SU-DHL-6 (cell line): ENCODE data around the gene IL11.

Source experiments
- H2AFZ ChIP-seq: fragments of 200-600 bp; sonication (generic); 2 replicates; pipeline ENCODE4 v1.6.1; 2014; ENCODE audit warnings: low read depth, mild to moderate bottlenecking, moderate library complexity, mixed read lengths, antibody characterized with exemption, low read length; ENCODE audit not compliant: severe bottlenecking
- H3F3A ChIP-seq: fragments of 200-600 bp; shearing (Covaris generic); 2 replicates; pipeline ENCODE4 v1.6.0; 2016; ENCODE audit warnings: antibody characterized with exemption, mild to moderate bottlenecking; ENCODE audit not compliant: insufficient read depth
- H3K27ac ChIP-seq: fragments of 200-600 bp; sonication (generic); 2 replicates; pipeline ENCODE4 v1.5.1; 2016; ENCODE audit warnings: low read depth, mild to moderate bottlenecking, low read length, moderate library complexity, mixed read lengths
- H3K27me3 ChIP-seq: fragments of 200-600 bp; sonication (generic), shearing (Covaris generic); 2 replicates; pipeline ENCODE4 v1.6.0; 2014; ENCODE audit warnings: mild to moderate bottlenecking, low read length
- H3K36me3 ChIP-seq: fragments of 200-600 bp; sonication (generic); 2 replicates; pipeline ENCODE4 v1.6.1; 2014; ENCODE audit warnings: mild to moderate bottlenecking, low read length, mixed read lengths
- H3K4me2 ChIP-seq: fragments of 300-600, 200-600 bp; shearing (Covaris generic), sonication (generic); 2 replicates; pipeline ENCODE4 v1.6.0; 2014; ENCODE audit warnings: low read length, low read depth, mild to moderate bottlenecking; ENCODE audit not compliant: poor library complexity, severe bottlenecking
- H3K4me3 ChIP-seq: fragments of 200-600 bp; sonication (generic); 2 replicates; pipeline ENCODE4 v1.5.1; 2014; ENCODE audit warnings: antibody characterized with exemption, low read length, mild to moderate bottlenecking, mixed read lengths; ENCODE audit not compliant: insufficient read depth, poor library complexity, severe bottlenecking
- H3K79me2 ChIP-seq: fragments of 200-600 bp; sonication (generic); 2 replicates; pipeline ENCODE4 v1.6.1; 2014; ENCODE audit warnings: mild to moderate bottlenecking, low read length, moderate library complexity; ENCODE audit not compliant: insufficient read depth
- H3K9ac ChIP-seq: fragments of 200-600 bp; sonication (generic); 2 replicates; pipeline ENCODE4 v1.7.0; 2014; ENCODE audit warnings: mild to moderate bottlenecking, low read length
- H3K9me2 ChIP-seq: fragments of 200-600 bp; sonication (generic); replicated peaks from 2 replicates; pipeline ENCODE4 v1.6.1; 2014; ENCODE audit warnings: low read length; ENCODE audit not compliant: insufficient read depth
- H3K9me3 ChIP-seq: fragments of 200-600 bp; sonication (generic); 2 replicates; pipeline ENCODE4 v1.6.1; 2014; ENCODE audit warnings: low read length, mixed read lengths; ENCODE audit not compliant: insufficient read depth
- H4K20me1 ChIP-seq: fragments of 200-600 bp; sonication (generic); 2 replicates; pipeline ENCODE4 v1.6.1; 2014; ENCODE audit warnings: low read depth, mild to moderate bottlenecking, antibody characterized with exemption, low read length, moderate library complexity, mixed read lengths
- CTCF ChIP-seq: fragments of 200-600 bp; sonication (generic); IDR thresholded peaks from one replicate; pipeline ENCODE4 v1.5.1; 2017; ENCODE audit warnings: antibody characterized with exemption, mild to moderate bottlenecking, low read length, moderate library complexity; ENCODE audit not compliant: insufficient read depth, poor library complexity, severe bottlenecking
- EZH2phosphoT487 ChIP-seq: fragments of 200-600 bp; sonication (generic), shearing (Covaris generic); conservative IDR thresholded peaks from 2 replicates; pipeline ENCODE4 v1.6.1; 2018; ENCODE audit warnings: mild to moderate bottlenecking, antibody characterized with exemption, low read length, moderate library complexity, mixed read lengths

Gene IL11

DNA sequence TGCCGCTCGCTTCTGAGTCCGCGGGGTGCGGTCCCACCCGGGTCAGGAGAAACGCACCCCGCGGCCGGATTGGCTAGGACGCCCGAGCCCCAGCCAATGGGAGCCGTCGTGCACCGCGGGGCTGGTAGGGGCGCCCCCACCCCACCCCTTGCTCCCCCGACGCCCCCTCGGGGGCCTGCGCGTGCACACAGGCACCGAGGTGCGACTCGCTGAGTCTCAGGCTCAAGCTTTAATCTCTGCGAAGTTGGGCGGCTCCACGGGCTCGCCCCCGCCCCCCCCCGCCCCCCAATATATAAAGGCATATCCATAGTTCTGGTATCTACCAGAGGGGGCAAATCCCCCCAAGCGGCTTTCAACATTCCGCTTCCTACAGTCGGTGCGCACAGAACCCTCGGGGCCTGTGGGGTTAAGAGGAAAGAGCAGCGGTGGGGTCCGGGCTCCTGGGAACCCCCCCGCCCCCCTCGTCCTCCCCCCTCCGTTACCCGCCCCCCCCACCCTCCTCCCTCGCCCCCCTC is 15.5 kb downstream of the IL11 start, which contains the start of gene COX6B2:
TSS of gene COX6B2 (minus strand) at position 22 of the 515 bp plus-strand sequence. CDS start 198 bp downstream, outside the sequence.
- Histone ChIP-seq H3K9me3 (no peaks in the 10 kb centered on the region), H3K9me2 (no peaks in the 10 kb centered on the region), H3K9ac (0 out of 2 replicates have a peak within 1 kb of the TSS, but pooled peaks have one; percentile 4), H3K27me3 (no peaks in the 10 kb centered on the region), H4K20me1 (no peaks in the 10 kb centered on the region), H3K4me3 (peak within 1 kb of the TSS; percentile 7), H2AFZ (no peak within 1 kb of the TSS), H3F3A (no peaks in the 10 kb centered on the region), H3K4me2 (peak within 1 kb of the TSS; percentile 39), H3K79me2 (no peaks in the 10 kb centered on the region), H3K27ac (no peak within 1 kb of the TSS), H3K36me3 (no peaks in the 10 kb centered on the region)
- TF ChIP-seq CTCF (no peak), EZH2phosphoT487 (no peak)

DNA sequence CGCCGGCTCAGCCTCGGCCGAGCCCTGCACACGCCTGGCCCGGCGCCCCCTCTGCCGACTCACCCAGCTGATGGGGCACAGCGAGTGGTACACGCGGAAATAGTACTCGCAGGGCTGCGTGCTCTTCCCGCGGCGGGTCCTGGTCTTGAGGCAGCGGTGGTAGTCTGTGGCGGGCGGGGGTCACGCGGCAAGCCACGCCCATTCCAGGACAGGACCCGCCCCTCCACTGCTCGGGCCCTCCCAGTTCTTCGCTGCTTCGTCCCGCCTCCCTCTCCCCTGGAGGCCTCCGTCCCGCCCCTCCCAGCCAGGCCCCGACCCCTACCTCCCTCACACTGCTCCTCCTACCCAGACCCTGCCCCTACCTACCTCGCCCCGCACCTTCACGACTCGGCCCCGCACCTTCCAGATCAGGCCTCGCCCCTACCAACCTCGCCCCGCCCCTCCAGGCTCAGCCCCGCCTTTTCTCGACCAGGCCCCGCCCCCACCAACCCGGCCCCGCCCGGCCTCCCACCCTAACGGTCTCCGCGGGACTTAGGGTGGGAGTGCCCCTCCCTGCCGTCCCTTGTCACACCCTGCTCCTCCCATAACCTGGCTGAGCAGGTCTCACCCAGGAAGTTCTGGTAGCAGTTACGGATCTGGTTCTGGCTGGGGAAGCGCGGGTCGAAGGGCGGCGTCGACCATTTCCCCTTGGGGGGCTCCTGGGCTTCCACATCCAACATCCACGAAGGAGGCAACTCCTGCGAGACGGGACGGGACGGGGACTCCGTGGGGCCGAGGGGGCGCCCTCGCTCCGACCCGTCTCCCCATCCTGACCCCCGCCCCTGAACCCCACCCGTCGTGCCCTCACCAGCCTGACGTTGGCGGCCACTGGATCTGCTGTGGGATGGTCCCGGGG is 16.2 kb downstream of the IL11 start:
- no peaks in the 10 kb centered on the region for H3K36me3 ChIP-seq
- no peaks in the 10 kb centered on the region for H3K27me3 ChIP-seq
- H3K4me2 ChIP-seq: peak overlapping the region; percentile 39
- H2AFZ ChIP-seq: no peak overlapping the region
- H3K79me2 ChIP-seq: no peaks in the 10 kb centered on the region
- no peak for TF ChIP-seq EZH2phosphoT487
- no peak for TF ChIP-seq CTCF
- no peaks in the 10 kb centered on the region for H3K9me2 ChIP-seq
- H3K4me3 ChIP-seq: peak overlapping the region; percentile 7
- H3K9me3 ChIP-seq: no peaks in the 10 kb centered on the region
- H4K20me1 ChIP-seq: no peaks in the 10 kb centered on the region
- H3F3A ChIP-seq: no peaks in the 10 kb centered on the region
- H3K27ac ChIP-seq: no peak overlapping the region
- H3K9ac ChIP-seq: 0 out of 2 replicates have a peak overlapping the region, but pooled peaks have one; percentile 4

GRCh38 chr19:55353356-55353802 is 16.9 kb downstream of the IL11 start:
- Histone ChIP-seq H3K79me2 (no peaks in the 10 kb centered on the region), H4K20me1 (no peaks in the 10 kb centered on the region), H3K4me3 (peak overlapping the region; percentile 7), H3K4me2 (peak overlapping the region; percentile 39), H3K27ac (no peak overlapping the region), H3K9me2 (no peaks in the 10 kb centered on the region), H3K36me3 (no peaks in the 10 kb centered on the region), H3F3A (no peaks in the 10 kb centered on the region), H2AFZ (no peak overlapping the region), H3K9me3 (no peaks in the 10 kb centered on the region), H3K9ac (0 out of 2 replicates have a peak overlapping the region, but pooled peaks have one; percentile 4), H3K27me3 (no peaks in the 10 kb centered on the region)
- TF ChIP-seq EZH2phosphoT487 (no peak), CTCF (no peak)
